GM06990 (cell line): ENCODE data around the gene ITPRID2.
"Not testable (repeated sequence)": the region's sequence is repeated elsewhere in the genome, so short reads cannot be mapped to it uniquely, and the experiment has no call there.

ENCODE experiments used
- DNase-seq: peaks from one replicate; pipeline ENCODE4 v3.0.0-alpha.2; 2011; ENCODE audit not compliant: insufficient read length; ENCODE audit errors: extremely low read depth
- H3K27me3 ChIP-seq: replicated peaks from 2 replicates; pipeline ENCODE4 v1.6.0; 2011; ENCODE audit warnings: low read length; ENCODE audit not compliant: control insufficient read depth, insufficient read depth
- H3K36me3 ChIP-seq: 2 replicates; pipeline ENCODE4 v1.5.1; 2011; ENCODE audit warnings: low read length; ENCODE audit not compliant: control insufficient read depth, insufficient read depth
- H3K4me3 ChIP-seq: replicated peaks from 2 replicates; pipeline ENCODE4 v1.5.1; 2011; ENCODE audit warnings: low read depth, mild to moderate bottlenecking, control low read depth, low read length
- TF ChIP-seq, protein P1 (sequence below): IDR thresholded peaks from 2 replicates; pipeline ENCODE4 v1.5.1; 2011; ENCODE audit warnings: low read length, control low read depth, mild to moderate bottlenecking, inconsistent platforms; ENCODE audit not compliant: insufficient read depth, poor library complexity, severe bottlenecking

The ITPRID2 gene

DNA sequence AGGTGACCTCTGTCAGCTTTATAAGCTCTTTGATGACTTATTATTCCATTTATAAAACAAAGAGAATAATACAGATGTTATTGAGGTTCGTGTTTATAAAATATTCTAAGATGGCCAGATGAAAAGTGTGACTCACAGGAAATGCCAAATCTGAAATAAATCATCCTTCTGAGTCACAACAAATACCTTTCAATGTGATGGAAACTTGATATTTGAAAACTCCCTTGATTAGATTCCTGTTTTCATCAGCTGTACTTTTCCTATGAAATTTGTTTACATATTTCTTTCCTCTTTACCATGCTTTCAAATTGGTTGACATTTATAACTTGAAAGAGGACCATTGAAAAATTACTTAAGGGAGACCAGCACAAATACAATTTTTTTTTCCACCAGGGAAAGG is 63.5 kb downstream of the ITPRID2 start:
- no peak for DNase-seq
- Histone ChIP-seq H3K4me3 (no peak overlapping the region), H3K36me3 (no peaks in the 10 kb centered on the region), H3K27me3 (peaks cover 1% of the 10 kb centered on the region; the same call in 1 of the 2 replicates)
- TF ChIP-seq, protein P1, sequence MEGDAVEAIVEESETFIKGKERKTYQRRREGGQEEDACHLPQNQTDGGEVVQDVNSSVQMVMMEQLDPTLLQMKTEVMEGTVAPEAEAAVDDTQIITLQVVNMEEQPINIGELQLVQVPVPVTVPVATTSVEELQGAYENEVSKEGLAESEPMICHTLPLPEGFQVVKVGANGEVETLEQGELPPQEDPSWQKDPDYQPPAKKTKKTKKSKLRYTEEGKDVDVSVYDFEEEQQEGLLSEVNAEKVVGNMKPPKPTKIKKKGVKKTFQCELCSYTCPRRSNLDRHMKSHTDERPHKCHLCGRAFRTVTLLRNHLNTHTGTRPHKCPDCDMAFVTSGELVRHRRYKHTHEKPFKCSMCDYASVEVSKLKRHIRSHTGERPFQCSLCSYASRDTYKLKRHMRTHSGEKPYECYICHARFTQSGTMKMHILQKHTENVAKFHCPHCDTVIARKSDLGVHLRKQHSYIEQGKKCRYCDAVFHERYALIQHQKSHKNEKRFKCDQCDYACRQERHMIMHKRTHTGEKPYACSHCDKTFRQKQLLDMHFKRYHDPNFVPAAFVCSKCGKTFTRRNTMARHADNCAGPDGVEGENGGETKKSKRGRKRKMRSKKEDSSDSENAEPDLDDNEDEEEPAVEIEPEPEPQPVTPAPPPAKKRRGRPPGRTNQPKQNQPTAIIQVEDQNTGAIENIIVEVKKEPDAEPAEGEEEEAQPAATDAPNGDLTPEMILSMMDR, result no peak

DNA sequence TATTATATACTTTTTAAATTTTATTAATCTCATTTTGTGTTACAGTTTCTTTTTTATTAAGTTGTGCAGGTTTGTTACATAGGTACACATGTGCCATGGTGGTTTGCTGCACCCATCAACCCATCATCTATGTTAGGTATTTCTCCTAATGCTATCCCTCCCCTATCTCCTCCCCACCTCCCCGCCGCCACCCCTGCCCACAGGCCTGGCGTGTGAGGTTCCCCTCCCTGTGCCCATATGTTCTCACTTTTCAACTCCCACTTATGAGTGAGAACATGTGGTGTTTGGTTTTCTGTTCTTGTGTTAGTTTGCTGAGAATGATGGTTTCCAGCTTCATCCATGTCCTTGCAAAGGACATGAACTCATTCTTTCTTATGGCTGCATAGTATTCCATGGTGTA is 64.3 kb downstream of the ITPRID2 start:
- H3K4me3 ChIP-seq, DNase-seq, H3K27me3 ChIP-seq, H3K36me3 ChIP-seq: not testable (repeated sequence)

GRCh38 chr2:181957668-181958067 is 66.1 kb downstream of the ITPRID2 start:
- no peaks in the 10 kb centered on the region for H3K27me3 ChIP-seq
- TF ChIP-seq, protein P1, result no peak
- no peak for DNase-seq
- no peak overlapping the region for H3K4me3 ChIP-seq
- no peaks in the 10 kb centered on the region for H3K36me3 ChIP-seq

- no peak for DNase-seq
- Histone ChIP-seq H3K27me3 (no peaks in the 10 kb centered on the region), H3K36me3 (no peaks in the 10 kb centered on the region), H3K4me3 (no peak overlapping the region)
- TF ChIP-seq, protein P1, result no peak
These were observed 67.2 kb downstream of the ITPRID2 start for GRCh38 chr2:181958726-181959125.

DNA sequence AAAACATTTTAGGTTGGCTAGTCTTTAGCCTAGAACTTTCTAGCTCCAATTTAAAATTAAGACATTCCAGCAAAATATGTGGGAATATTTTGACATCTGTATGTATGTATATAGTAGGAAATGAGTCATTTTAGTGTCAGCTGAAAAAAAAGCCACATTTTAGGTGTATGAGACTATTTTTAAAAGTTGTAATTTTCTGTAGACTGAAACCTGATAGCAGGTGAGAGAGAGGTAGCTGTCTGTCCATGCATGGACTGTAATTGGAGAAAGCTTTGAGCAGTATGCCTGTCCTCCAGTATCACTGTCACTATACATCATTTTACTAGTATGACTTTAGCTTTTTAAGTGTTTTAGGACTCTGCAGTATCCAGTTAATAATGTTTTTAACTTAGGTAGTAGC is 68.0 kb downstream of the ITPRID2 start:
- no peak for DNase-seq
- Histone ChIP-seq H3K4me3 (no peak overlapping the region), H3K27me3 (no peaks in the 10 kb centered on the region), H3K36me3 (no peaks in the 10 kb centered on the region)
- TF ChIP-seq, protein P1, result no peak

DNA sequence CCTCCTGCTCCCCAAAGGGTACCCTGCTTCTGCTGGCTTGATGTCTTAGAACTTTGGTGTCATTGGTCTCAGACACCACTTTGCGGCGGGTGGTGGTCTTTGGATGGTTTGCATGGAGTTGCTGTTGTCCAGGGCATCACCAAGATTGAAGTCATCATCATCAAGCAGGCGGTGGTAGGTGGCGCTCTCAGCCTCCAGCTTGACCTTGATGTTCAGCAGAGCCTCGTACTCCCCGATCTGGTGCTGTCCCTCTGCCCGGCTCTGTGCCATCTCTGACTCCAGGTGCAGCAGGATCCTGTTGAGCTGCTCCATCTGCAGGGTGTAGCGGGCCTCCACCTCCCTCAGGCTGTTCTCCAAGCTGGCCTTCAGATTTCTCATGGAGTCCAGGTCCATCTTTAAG is 69.6 kb downstream of the ITPRID2 start:
- not testable (repeated sequence) for H3K27me3 ChIP-seq, H3K36me3 ChIP-seq, H3K4me3 ChIP-seq, DNase-seq
- TF ChIP-seq, protein P1, result peak; percentile 40
